HepG2 (cell line): ENCODE measurements around the gene DHRS1. TPM values are rescaled to one million over a fixed set of nuclear protein-coding genes. Genes with fewer than 3 reads are reported as not detected.

ENCODE experiments used
- ATAD3A ChIP-seq: sonication (generic); formaldehyde crosslinking; IDR thresholded peaks from 2 replicates; pipeline ENCODE4 v1.4.0; 2020; ENCODE audit warnings: missing genetic modification reagents
- FOXK1 ChIP-seq: sonication (generic); formaldehyde crosslinking; IDR thresholded peaks from 2 replicates; pipeline ENCODE4 v1.4.0; 2020; ENCODE audit warnings: low read depth, missing genetic modification reagents, borderline replicate concordance
- KDM4B ChIP-seq: sonication (generic); formaldehyde crosslinking; IDR thresholded peaks from 2 replicates; pipeline ENCODE4 v1.4.0; 2020; ENCODE audit warnings: missing genetic modification reagents
- KLF12 ChIP-seq: sonication (generic); formaldehyde crosslinking; IDR thresholded peaks from 2 replicates; pipeline ENCODE4 v1.4.0; 2020; ENCODE audit warnings: missing genetic modification reagents, borderline replicate concordance
- NRL ChIP-seq: sonication (generic); formaldehyde crosslinking; IDR thresholded peaks from 2 replicates; pipeline ENCODE4 v1.5.0; 2020; ENCODE audit warnings: missing genetic modification reagents, mild to moderate bottlenecking, moderate library complexity, borderline replicate concordance
- SAP130 ChIP-seq: IDR thresholded peaks from 2 replicates; pipeline ENCODE4 v1.6.1; 2016; ENCODE audit warnings: low read depth
- SIX4 ChIP-seq: sonication (generic); formaldehyde crosslinking; IDR thresholded peaks from 2 replicates; pipeline ENCODE4 v1.4.0; 2020; ENCODE audit warnings: missing genetic modification reagents
- TOE1 ChIP-seq: sonication (generic); formaldehyde crosslinking; IDR thresholded peaks from 2 replicates; pipeline ENCODE4 v1.4.0; 2020; ENCODE audit warnings: mild to moderate bottlenecking, missing genetic modification reagents
- XRCC5 ChIP-seq: fragments of 200-400 bp; formaldehyde crosslinking; optimal IDR thresholded peaks from 2 replicates; pipeline ENCODE3; 2017; ENCODE audit warnings: mild to moderate bottlenecking, low read length
- ZBED4 ChIP-seq: sonication (generic); formaldehyde crosslinking; IDR thresholded peaks from 2 replicates; pipeline ENCODE4 v1.4.0; 2020; ENCODE audit warnings: missing genetic modification reagents, borderline replicate concordance
- ZBTB26 ChIP-seq: IDR thresholded peaks from 2 replicates; pipeline ENCODE4 v1.6.1; 2016; ENCODE audit warnings: missing compliant biosample characterization, missing genetic modification reagents, borderline replicate concordance
- ZKSCAN8 ChIP-seq: IDR thresholded peaks from 2 replicates; pipeline ENCODE4 v1.6.1; 2016; ENCODE audit warnings: borderline replicate concordance, missing genetic modification reagents, missing compliant biosample characterization
- ZNF619 ChIP-seq: sonication (generic); formaldehyde crosslinking; IDR thresholded peaks from 2 replicates; pipeline ENCODE4 v1.4.0; 2020; ENCODE audit warnings: mild to moderate bottlenecking, missing genetic modification reagents
- polyA plus RNA-seq, 8 experiments: library from polyadenylated mRNA; depleted of rRNA in 3 of 8; stranded (reverse) in 7 of 8; unstranded in 1 of 8; fragments of >200 nt; fragmentation: Illumina TruSeq in 4 of 8; extraction: Trizol in 4 of 8; gene quantifications; 2 replicates each; pipeline versions ENCODE4 v1.2.1 to v1.2.3, GENCODE V29; 2011 to 2016; ENCODE audit warnings: low read depth in 4 of 8, missing spikeins in 1 of 8, mixed read lengths in 1 of 8; ENCODE audit not compliant: insufficient read depth in 1 of 8
- total RNA-seq, 5 experiments: library from RNA; depleted of rRNA; stranded (reverse); fragments of >200 nt; fragmentation: Illumina TruSeq; extraction: Trizol; gene quantifications; 2 replicates each; pipeline ENCODE4 v1.2.3, GENCODE V29; 2016; ENCODE audit warnings: low read depth in 1 of 5
- TF ChIP-seq, protein P1 (sequence below): IDR thresholded peaks from 2 replicates; pipeline ENCODE4 v1.6.1; 2016; ENCODE audit warnings: missing compliant biosample characterization, missing genetic modification reagents, borderline replicate concordance
- TF ChIP-seq, protein P2 (sequence below), 2 experiments: sonication (generic) in 1 of 2; formaldehyde crosslinking in 1 of 2; IDR thresholded peaks; 2 replicates each; pipeline versions ENCODE4 v1.4.0 to v1.6.1; 2016 to 2020; ENCODE audit warnings: borderline replicate concordance in 1 of 2, low read depth in 1 of 2, mild to moderate bottlenecking in 1 of 2, missing genetic modification reagents in 1 of 2

DHRS1 gene
- total and polyA plus RNA-seq, 2 of the 13 experiments (the other 11 are each of a cell fraction or from before 2014, with no cell fraction given): 49.8 to 60.8 TPM

DNA sequence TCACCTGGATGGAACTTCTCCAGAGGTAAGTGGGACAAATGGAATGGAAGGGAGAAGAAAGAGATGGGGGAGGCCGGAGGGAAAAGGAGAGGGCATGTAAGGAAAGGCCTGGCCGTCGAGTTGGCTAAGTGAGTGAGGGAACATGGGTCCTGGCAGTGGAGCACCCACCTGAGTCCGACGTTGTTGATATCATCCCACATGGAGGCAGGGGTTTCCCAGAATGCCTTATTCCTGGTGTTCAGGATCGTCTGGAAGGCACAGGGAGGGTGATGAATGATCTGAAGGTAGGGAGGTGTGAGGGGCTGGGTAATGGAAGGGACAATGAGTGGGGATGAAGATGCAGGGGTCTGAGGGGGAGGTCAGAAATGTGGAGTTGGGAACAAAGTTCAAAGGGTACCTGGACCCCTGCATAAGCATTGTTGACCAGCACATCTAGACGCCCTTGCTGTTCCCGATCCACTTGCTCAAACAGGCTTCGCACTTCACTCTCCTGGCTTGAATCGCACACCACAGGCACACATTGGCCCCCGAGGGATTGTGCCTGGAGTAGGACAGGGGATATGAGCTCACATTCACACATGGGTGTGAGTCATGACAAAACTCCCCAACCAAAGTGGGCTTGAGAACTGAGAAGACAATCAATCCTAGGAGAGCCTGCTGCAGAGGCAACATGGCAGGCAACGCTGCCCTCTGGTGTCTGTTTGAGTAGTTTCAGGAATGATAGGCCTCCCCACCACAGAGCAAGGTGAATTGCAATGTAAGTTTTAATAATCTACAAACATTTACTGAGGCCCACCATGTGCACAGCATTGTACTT, 3.0 kb downstream of the DHRS1 start (continued):
- TF ChIP-seq FOXK1 (0 out of 2 replicates have a peak, but pooled peaks have one; percentile 62), SAP130 (peak; percentile 67), ZBTB26 (CRISPR knock-in tag) (peak; percentile 87), ATAD3A (CRISPR knock-in tag) (peak; percentile 87; the same call in 1 of the 2 replicates), ZNF619 (CRISPR knock-in tag) (0 out of 2 replicates have a peak, but pooled peaks have one; percentile 23), KLF12 (CRISPR knock-in tag) (no peak), SIX4 (CRISPR knock-in tag) (0 out of 2 replicates have a peak, but pooled peaks have one; percentile 29), XRCC5 (peak; percentile 92), NRL (CRISPR knock-in tag) (peak; percentile 79), ZKSCAN8 (CRISPR knock-in tag) (no peak; the same call in 1 of the 2 replicates), ZBED4 (CRISPR knock-in tag) (peak; percentile 58; the same call in 1 of the 2 replicates), KDM4B (peak; percentile 62), TOE1 (CRISPR knock-in tag) (no peak)
- TF ChIP-seq, protein P1, sequence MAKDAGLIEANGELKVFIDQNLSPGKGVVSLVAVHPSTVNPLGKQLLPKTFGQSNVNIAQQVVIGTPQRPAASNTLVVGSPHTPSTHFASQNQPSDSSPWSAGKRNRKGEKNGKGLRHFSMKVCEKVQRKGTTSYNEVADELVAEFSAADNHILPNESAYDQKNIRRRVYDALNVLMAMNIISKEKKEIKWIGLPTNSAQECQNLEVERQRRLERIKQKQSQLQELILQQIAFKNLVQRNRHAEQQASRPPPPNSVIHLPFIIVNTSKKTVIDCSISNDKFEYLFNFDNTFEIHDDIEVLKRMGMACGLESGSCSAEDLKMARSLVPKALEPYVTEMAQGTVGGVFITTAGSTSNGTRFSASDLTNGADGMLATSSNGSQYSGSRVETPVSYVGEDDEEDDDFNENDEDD (CRISPR knock-in tag): 0 out of 2 replicates have a peak, but pooled peaks have one; percentile 38
- TF ChIP-seq, protein P2, sequence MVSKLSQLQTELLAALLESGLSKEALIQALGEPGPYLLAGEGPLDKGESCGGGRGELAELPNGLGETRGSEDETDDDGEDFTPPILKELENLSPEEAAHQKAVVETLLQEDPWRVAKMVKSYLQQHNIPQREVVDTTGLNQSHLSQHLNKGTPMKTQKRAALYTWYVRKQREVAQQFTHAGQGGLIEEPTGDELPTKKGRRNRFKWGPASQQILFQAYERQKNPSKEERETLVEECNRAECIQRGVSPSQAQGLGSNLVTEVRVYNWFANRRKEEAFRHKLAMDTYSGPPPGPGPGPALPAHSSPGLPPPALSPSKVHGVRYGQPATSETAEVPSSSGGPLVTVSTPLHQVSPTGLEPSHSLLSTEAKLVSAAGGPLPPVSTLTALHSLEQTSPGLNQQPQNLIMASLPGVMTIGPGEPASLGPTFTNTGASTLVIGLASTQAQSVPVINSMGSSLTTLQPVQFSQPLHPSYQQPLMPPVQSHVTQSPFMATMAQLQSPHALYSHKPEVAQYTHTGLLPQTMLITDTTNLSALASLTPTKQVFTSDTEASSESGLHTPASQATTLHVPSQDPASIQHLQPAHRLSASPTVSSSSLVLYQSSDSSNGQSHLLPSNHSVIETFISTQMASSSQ (IDR thresholded peaks at IDR 0.05; ENCODE audit: low read depth): no peak
- TF ChIP-seq, protein P2 (CRISPR knock-in tag; IDR thresholded peaks at IDR 0.05; ENCODE audit: borderline replicate concordance): peak; percentile 38; the same call in 1 of the 2 replicates
